NCI-H526 (cell line): ENCODE results near the gene COL21A1.

Experiments used
- DNase-seq, 2 experiments: peaks; one replicate each; lab custom pipeline; 2025; lab: John Stamatoyannopoulos, UW

COL21A1 gene

DNA sequence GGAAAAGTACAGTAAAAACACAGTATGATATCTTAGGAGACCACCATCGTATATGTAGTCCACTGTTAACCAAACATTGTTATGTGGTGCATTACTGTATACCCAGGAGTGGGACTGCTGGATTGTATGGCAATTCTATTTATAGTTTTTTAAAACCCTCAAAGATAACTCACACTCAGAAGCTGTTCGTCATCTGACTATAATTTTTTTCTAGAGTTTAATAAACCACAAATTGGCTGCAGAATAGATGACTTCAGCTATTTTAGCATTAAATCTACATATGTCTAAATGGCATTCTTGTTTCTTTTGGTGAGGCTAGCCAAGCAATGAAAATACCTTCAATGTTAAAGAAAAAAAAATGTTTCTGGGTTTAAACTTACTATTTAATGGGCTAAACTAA lies 237.7 kb downstream of the COL21A1 start:
- DNase-seq = no peak
